KMS-11 (cell line): ENCODE data around the gene DZANK1.
A peak's percentile ranks its signal among the peaks of the same experiment; 100 is the strongest.

Experiments
- H2AFZ ChIP-seq: fragments of 200-600 bp; sonication (generic); 2 replicates; pipeline ENCODE4 v1.6.1; 2016; ENCODE audit warnings: antibody characterized with exemption, mixed run types, low read depth
- H3K27ac ChIP-seq: fragments of 200-600 bp; sonication (generic); 2 replicates; pipeline ENCODE4 v1.6.1; 2016; ENCODE audit warnings: mild to moderate bottlenecking, mixed run types
- H3K27me3 ChIP-seq: fragments of 200-600 bp; sonication (generic); 2 replicates; pipeline ENCODE4 v1.6.1; 2017; ENCODE audit warnings: mild to moderate bottlenecking, low read depth, mixed run types, moderate library complexity; ENCODE audit not compliant: insufficient read depth
- H3K36me3 ChIP-seq: fragments of 200-600 bp; sonication (generic); 2 replicates; pipeline ENCODE4 v1.6.1; 2017; ENCODE audit warnings: mild to moderate bottlenecking, mixed run types; ENCODE audit not compliant: insufficient read depth
- H3K4me1 ChIP-seq: fragments of 200-600 bp; sonication (generic); 2 replicates; pipeline ENCODE4 v1.6.1; 2016; ENCODE audit warnings: mild to moderate bottlenecking, low read depth, mixed run types; ENCODE audit not compliant: poor library complexity, severe bottlenecking
- H3K4me2 ChIP-seq: fragments of 200-600 bp; sonication (generic); 2 replicates; pipeline ENCODE4 v1.7.0; 2016; ENCODE audit warnings: mild to moderate bottlenecking, mixed run types
- H3K4me3 ChIP-seq: fragments of 200-600 bp; sonication (generic); IDR thresholded peaks from 2 replicates; pipeline ENCODE4 v1.6.1; 2017; ENCODE audit warnings: low read depth, low read length, mixed read lengths; ENCODE audit not compliant: insufficient read depth
- H3K79me2 ChIP-seq: fragments of 200-600 bp; sonication (generic); 2 replicates; pipeline ENCODE4 v1.6.1; 2016; ENCODE audit warnings: low read depth, mixed run types; ENCODE audit not compliant: insufficient read depth
- H3K9ac ChIP-seq: fragments of 200-600 bp; sonication (generic); 2 replicates; pipeline ENCODE4 v1.6.1; 2016; ENCODE audit warnings: mild to moderate bottlenecking, mixed run types
- H4K20me1 ChIP-seq: fragments of 200-600 bp; sonication (generic); 2 replicates; pipeline ENCODE4 v1.6.1; 2016; ENCODE audit warnings: mild to moderate bottlenecking, mixed run types; ENCODE audit not compliant: insufficient read depth
- CTCF ChIP-seq: fragments of 200-600 bp; sonication (generic); conservative IDR thresholded peaks from 2 replicates; pipeline ENCODE4 v1.6.1; 2017; ENCODE audit warnings: low read depth, mild to moderate bottlenecking, antibody characterized with exemption, low read length, moderate library complexity, mixed read lengths

DZANK1 gene

GRCh38 chr20:18465536-18466200 is 1.2 kb downstream of the DZANK1 start:
- no peak overlapping the region for H2AFZ ChIP-seq
- peaks cover 9% of the 10 kb centered on the region for H3K4me1 ChIP-seq
- no peaks in the 10 kb centered on the region for H3K36me3 ChIP-seq
- H3K9ac ChIP-seq, result no peak overlapping the region
- H3K27ac ChIP-seq, result no peak overlapping the region
- H3K4me3 ChIP-seq, result no peak overlapping the region
- H4K20me1 ChIP-seq, result no peaks in the 10 kb centered on the region
- H3K27me3 ChIP-seq, result no peaks in the 10 kb centered on the region
- no peak for TF ChIP-seq CTCF
- H3K79me2 ChIP-seq, result peaks cover 23% of the 10 kb centered on the region; the same call in 1 of the 2 replicates
- peak overlapping the region; percentile 68; the same call in 1 of the 2 replicates for H3K4me2 ChIP-seq

- H3K27me3 ChIP-seq, result no peaks in the 10 kb centered on the region
- no peaks in the 10 kb centered on the region for H3K36me3 ChIP-seq
- H3K4me3 ChIP-seq, result no peak overlapping the region
- no peak overlapping the region for H3K4me2 ChIP-seq
- no peaks in the 10 kb centered on the region for H4K20me1 ChIP-seq
- H3K9ac ChIP-seq, result no peak overlapping the region
- H3K4me1 ChIP-seq, result no peaks in the 10 kb centered on the region
- H2AFZ ChIP-seq, result no peak overlapping the region
- TF ChIP-seq CTCF, result no peak
- H3K27ac ChIP-seq, result no peak overlapping the region
- no peaks in the 10 kb centered on the region for H3K79me2 ChIP-seq
Observed at GRCh38 chr20:18456600-18456999, 10.2 kb downstream of the DZANK1 start.

- no peaks in the 10 kb centered on the region for H3K27me3 ChIP-seq
- no peak overlapping the region for H3K4me2 ChIP-seq
- no peak overlapping the region for H3K27ac ChIP-seq
- H3K79me2 ChIP-seq, result no peaks in the 10 kb centered on the region
- H2AFZ ChIP-seq, result no peak overlapping the region
- no peak for TF ChIP-seq CTCF
- no peak overlapping the region for H3K9ac ChIP-seq
- H3K36me3 ChIP-seq, result no peaks in the 10 kb centered on the region
- no peak overlapping the region for H3K4me3 ChIP-seq
- no peaks in the 10 kb centered on the region for H4K20me1 ChIP-seq
- no peaks in the 10 kb centered on the region for H3K4me1 ChIP-seq
Observed at GRCh38 chr20:18443886-18444285, 22.9 kb downstream of the DZANK1 start.

- Histone ChIP-seq H4K20me1 (no peaks in the 10 kb centered on the region), H3K4me3 (no peak overlapping the region), H3K27ac (no peak overlapping the region), H3K79me2 (no peaks in the 10 kb centered on the region), H3K36me3 (no peaks in the 10 kb centered on the region), H3K4me1 (no peaks in the 10 kb centered on the region), H3K4me2 (no peak overlapping the region), H2AFZ (no peak overlapping the region), H3K27me3 (no peaks in the 10 kb centered on the region), H3K9ac (no peak overlapping the region)
- TF ChIP-seq CTCF, result no peak
Observed at GRCh38 chr20:18440403-18440802, 26.4 kb downstream of the DZANK1 start.
